Measurements from ENCODE around the gene LYPD3. TPM values are rescaled to one million over a fixed set of nuclear protein-coding genes. Genes with fewer than 3 reads are reported as not detected.

Gene LYPD3
- total RNA-seq, 2 donors from 2014 or later: 0.41 TPM; not detected in 1

DNA sequence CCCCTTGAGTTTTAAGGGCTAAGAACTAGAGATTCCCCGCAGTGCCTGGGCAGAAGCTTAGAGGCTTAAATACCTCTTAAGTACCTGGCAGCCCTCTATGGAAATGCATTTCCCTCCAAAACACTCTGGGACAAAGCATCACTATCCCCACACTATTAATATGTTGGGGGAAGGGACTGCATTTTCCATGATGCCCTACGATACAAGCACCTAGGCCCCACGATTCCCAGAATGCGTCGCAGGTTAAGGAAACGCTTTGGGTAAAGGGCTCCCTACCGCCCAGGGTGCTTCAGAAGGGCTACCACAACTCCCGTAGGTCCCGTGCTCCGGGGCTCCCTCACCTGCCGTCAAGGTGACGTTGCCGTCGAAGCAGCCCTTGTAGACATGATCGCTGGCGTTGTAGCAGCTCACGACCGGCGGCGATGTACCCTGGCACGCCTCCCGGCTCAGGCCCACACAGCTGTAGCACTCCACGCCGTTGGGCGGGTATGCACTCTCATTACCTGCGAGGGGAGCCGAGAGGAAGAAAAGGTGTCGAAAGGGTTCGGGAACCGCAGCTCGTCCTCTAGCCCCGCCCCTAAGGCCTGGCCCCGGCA, 2.5 kb downstream of the LYPD3 start:
- Histone ChIP-seq H3K27ac (peak overlapping the region in 1 of 2 donors; percentile 76), H3K9me3 (no peaks in the 10 kb centered on the region)
- TF ChIP-seq, protein P1, sequence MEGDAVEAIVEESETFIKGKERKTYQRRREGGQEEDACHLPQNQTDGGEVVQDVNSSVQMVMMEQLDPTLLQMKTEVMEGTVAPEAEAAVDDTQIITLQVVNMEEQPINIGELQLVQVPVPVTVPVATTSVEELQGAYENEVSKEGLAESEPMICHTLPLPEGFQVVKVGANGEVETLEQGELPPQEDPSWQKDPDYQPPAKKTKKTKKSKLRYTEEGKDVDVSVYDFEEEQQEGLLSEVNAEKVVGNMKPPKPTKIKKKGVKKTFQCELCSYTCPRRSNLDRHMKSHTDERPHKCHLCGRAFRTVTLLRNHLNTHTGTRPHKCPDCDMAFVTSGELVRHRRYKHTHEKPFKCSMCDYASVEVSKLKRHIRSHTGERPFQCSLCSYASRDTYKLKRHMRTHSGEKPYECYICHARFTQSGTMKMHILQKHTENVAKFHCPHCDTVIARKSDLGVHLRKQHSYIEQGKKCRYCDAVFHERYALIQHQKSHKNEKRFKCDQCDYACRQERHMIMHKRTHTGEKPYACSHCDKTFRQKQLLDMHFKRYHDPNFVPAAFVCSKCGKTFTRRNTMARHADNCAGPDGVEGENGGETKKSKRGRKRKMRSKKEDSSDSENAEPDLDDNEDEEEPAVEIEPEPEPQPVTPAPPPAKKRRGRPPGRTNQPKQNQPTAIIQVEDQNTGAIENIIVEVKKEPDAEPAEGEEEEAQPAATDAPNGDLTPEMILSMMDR (IDR thresholded peaks at IDR 0.05): no peak

GRCh38 chr19:43462383-43462782, 3.0 kb downstream of the LYPD3 start:
- peaks cover 7 to 20% of the 10 kb centered on the region in 2 donors for H3K4me1 ChIP-seq (ENCODE audit: control insufficient read depth in 1 of 2, low read depth in 2 of 2)
- ATAC-seq (ENCODE audit: insufficient number of reproducible peaks, low FRiP score, low read depth) (no peak), DNase-seq (ENCODE audit: low spot score) (no peak)
- no peak overlapping the region for H3K27ac ChIP-seq
- no peak overlapping the region for H3K4me3 ChIP-seq
- H3K27me3 ChIP-seq (replicated peaks; ENCODE audit: insufficient read depth): no peaks in the 10 kb centered on the region
- H3K9me3 ChIP-seq: no peaks in the 10 kb centered on the region
- TF ChIP-seq, protein P1 (IDR thresholded peaks at IDR 0.05): no peak
- H3K36me3 ChIP-seq: no peaks in the 10 kb centered on the region

More for the DNA sequence above, 2.5 kb downstream of the LYPD3 start:
- no peak for DNase-seq (ENCODE audit: low spot score)
- H3K36me3 ChIP-seq: no peaks in the 10 kb centered on the region
- no peaks in the 10 kb centered on the region for H3K27me3 ChIP-seq (replicated peaks; ENCODE audit: insufficient read depth)
- H3K4me1 ChIP-seq (ENCODE audit: control insufficient read depth in 1 of 2, low read depth in 2 of 2): peaks cover 7 to 20% of the 10 kb centered on the region in 2 donors
- H3K4me3 ChIP-seq: peak overlapping the region; percentile 87
- no peak for ATAC-seq (ENCODE audit: insufficient number of reproducible peaks, low FRiP score, low read depth)

- ATAC-seq (ENCODE audit: insufficient number of reproducible peaks, low FRiP score, low read depth): no peak
- Histone ChIP-seq H3K4me3 (no peak overlapping the region), H3K27me3 (replicated peaks; ENCODE audit: insufficient read depth) (no peaks in the 10 kb centered on the region), H3K36me3 (no peaks in the 10 kb centered on the region), H3K4me1 (ENCODE audit: control insufficient read depth in 1 of 2, low read depth in 2 of 2) (peaks cover 7 to 20% of the 10 kb centered on the region in 2 donors), H3K27ac (no peak overlapping the region), H3K9me3 (no peaks in the 10 kb centered on the region)
- TF ChIP-seq, protein P1 (IDR thresholded peaks at IDR 0.05): no peak
- no peak for DNase-seq (ENCODE audit: low spot score)
Measured at GRCh38 chr19:43461303-43461702, 4.1 kb downstream of the LYPD3 start.

GRCh38 chr19:43460362-43461016, 4.9 kb downstream of the LYPD3 start:
- ATAC-seq (ENCODE audit: insufficient number of reproducible peaks, low FRiP score, low read depth) (no peak), DNase-seq (ENCODE audit: low spot score) (no peak)
- H3K36me3 ChIP-seq: no peaks in the 10 kb centered on the region
- no peak overlapping the region for H3K4me3 ChIP-seq
- H3K4me1 ChIP-seq (ENCODE audit: control insufficient read depth in 1 of 2, low read depth in 2 of 2): peaks cover 7 to 20% of the 10 kb centered on the region in 2 donors
- H3K27ac ChIP-seq: no peak overlapping the region
- no peaks in the 10 kb centered on the region for H3K9me3 ChIP-seq
- TF ChIP-seq, protein P1 (IDR thresholded peaks at IDR 0.05): no peak
- no peaks in the 10 kb centered on the region for H3K27me3 ChIP-seq (replicated peaks; ENCODE audit: insufficient read depth)

- no peak overlapping the region for H3K4me3 ChIP-seq
- no peak for ATAC-seq (ENCODE audit: insufficient number of reproducible peaks, low FRiP score, low read depth)
- no peaks in the 10 kb centered on the region for H3K9me3 ChIP-seq
Measured at GRCh38 chr19:43457809-43458208, 7.6 kb downstream of the LYPD3 start.

More at GRCh38 chr19:43457809-43458208, 7.6 kb downstream of the LYPD3 start:
- no peak overlapping the region for H3K27ac ChIP-seq
- TF ChIP-seq, protein P1 (IDR thresholded peaks at IDR 0.05): no peak
- H3K27me3 ChIP-seq (replicated peaks; ENCODE audit: insufficient read depth): no peaks in the 10 kb centered on the region
- peaks cover 2 to 4% of the 10 kb centered on the region in 2 donors for H3K4me1 ChIP-seq (ENCODE audit: control insufficient read depth in 1 of 2, low read depth in 2 of 2)
- DNase-seq (ENCODE audit: low spot score): no peak
- H3K36me3 ChIP-seq: no peaks in the 10 kb centered on the region

All from thoracic aorta (tissue), 2 donors.